NCI-H526 (cell line): ENCODE data around the gene SLC2A6.
A peak's percentile ranks its signal among the peaks of the same experiment; 100 is the strongest.

Experiments used
- DNase-seq, 2 experiments: peaks; one replicate each; lab custom pipeline; 2025; lab: John Stamatoyannopoulos, UW

The SLC2A6 gene

DNA sequence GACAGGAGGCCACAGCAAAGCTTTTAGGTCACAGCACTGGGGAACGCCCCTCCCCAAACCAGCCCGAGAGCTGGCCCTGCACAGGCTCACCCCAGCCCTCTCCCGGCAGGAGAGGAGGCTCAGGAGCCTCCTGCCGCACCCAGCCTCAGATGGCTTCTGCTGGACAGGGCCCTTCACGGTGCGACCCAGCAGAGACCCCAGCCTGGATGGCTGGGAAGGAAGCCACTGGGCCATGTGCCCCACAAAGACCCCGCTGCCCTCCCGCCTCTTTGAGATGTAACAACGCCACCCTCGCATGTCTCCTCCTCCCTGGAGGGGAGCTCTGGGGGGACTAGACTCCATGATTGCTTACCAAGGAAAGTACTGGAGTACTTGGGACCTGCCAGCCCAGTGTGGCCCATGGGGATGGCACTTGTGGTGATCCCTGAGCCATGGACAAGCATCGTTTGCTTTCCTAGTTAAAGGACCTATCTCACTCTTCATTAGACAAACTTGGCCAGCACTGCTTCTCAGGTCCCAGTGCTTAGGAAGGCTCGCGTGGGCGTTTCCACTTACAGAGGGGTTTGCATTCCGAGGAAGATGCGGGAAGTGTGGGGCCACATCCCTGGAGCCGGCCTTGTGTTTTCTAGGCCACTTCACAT, 36.8 kb upstream of the SLC2A6 start:
- DNase-seq, result no peak

DNA sequence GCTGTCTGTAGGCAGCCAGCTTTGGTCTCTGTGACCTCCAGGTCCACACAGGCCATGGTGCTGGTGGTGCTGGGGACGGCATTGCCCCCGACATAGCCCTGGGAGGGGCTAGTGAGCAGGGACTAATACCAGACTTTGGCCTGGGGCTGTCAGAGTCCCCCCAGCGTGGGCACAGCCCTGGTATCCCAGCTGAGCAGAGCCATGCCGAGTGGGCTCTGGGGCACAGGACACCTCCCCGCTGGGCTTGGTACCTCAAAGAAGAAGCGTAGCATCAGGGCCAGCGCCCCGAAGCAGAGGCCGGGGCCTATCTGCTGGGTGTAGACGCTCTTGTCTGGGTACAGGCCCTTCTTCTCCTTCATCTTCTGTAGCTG, 36.3 kb upstream of the SLC2A6 start:
- no peak for DNase-seq

DNA sequence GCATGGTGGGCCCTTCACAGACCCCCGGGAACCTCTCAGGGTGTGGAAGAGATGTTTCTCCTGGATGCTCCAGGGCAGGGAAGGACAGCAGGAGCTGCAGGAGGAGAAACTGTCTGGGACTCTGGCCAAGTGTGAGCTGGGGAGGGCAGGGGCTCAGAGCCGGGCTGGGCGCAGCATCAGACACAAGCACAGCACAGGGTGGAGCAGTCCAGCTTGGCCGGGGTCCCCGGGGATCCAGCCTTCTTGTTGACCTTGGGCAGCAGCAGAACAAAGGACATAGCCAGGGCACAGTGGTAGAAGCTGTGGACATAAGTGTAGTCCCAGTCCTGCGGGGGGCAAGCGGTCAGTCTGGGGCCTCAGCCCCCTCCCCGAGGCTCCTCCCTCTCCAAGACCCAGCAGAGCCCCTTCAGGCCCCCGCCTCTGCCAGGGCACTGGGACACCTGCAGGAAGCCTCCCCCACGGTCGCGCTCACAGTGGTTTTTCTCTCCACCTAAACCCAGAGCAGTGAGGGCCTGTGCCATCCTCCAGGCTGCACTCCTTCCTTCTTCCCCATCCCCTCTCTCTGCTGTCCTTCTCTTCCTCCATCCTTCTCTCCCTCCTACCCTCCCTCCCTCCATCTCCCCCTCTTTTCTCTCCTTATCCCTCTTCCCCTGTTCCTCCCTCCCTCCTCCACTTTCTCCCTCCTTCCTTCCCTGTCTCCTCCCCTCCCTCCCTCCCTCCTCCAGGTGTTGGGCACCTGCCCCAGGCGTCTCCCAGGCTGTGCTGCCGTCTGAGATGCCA, 35.8 kb upstream of the SLC2A6 start:
- DNase-seq, result no peak

DNA sequence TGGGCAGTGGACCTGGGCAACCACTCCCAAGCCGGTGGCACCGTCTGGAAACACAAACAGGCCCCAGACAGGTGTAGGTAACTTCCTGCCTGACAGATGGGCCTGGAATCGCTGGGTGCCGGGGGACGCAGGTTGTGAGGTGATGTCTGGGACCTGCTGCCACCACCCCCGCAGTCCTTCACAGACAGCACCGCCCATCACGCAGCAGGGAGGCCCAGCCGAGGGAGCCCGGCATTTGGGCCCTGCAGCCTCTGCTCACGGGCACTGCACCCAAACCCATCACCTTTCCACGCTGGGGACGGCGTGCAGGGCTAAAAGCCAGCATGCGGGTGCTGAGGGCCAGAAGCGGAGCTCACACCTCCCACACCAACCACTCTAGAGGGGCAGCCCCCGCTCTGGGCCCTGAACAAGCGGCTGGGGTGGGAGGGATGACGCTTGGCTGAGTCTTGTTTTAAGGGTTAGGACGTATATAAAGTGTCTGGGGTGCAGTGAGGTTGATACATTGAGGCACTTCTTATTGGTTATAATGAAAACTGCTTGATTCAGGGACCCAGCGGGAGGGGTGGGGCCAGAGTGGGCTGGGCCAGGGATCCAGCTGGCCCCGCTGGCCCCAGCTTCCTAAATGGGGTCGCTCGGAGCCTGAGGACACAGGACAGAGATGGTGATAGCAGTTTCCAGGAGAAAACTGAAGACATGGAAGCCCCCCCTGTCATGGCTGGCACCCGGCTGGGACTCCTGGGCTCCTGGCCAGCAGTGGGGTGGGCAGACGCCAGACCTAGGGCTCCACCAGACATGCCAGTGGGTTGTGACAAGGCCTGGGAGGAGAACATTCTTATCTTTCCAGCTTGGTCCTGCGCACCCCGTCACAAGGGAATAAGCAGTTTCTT, 34.6 kb upstream of the SLC2A6 start:
- no peak for DNase-seq

DNA sequence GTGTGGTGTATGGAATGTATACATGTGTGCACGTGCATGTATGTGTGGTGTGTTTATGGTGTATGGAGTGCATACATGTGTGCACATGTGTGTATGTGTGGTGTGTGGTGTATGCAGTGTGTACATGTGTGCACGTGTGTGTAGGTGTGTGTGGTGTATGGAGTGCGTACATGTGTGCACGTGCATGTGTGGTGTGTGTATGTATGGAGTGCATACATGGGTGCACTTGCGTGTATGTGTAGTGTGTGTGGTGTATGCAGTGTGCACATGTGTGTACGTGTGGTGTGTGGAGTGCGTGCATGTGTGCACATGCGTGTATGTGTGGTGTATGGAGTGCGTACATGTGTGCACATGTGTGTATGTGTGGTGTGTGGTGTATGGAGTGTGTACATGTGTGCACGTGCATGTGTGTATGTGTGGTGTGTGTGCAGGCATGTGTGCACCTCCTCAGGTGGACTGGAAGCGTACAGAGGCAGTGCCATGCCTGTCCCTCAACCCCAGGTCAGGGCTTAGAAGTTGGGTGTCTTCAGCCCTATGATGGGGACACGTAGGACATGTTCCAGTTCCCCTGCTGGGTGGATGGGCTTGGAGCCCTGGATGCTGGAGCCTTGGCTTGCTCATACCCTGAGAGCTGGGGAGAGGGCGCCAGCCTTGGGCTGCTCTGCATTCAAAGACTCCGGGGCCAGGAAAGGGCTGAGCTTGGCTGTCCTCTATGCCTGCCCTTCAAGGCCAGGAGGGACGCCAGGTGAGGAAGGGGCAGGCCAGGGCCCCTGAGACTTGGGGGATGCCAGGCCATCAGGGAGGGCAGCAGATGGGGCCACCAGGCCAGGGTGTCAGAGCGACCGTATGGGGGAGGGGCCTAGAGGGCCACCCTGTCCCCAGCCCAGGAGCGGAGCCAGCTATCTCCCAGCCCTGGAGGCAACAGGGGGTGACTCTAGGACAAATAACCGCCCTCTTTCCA, 33.6 kb upstream of the SLC2A6 start:
- no peak for DNase-seq

DNA sequence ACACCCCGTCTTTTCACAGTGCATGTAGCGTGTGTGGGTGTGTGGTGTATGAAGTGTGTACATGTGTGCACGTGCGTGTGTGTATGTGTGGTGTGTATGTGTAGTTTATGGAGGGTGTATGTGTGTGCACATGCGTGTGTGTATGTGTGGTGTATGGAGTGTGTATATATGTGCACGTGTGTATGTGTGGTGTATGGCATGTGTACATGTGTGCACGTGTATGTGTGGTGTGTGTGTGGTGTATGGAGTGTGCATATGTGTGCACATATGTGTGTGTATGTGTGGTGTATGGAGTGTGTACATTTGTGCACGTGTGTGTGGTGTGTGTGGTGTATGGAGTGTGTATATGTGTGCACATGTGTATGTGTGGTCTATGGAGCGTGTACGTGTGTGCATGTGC, 32.7 kb upstream of the SLC2A6 start:
- no peak for DNase-seq

DNA sequence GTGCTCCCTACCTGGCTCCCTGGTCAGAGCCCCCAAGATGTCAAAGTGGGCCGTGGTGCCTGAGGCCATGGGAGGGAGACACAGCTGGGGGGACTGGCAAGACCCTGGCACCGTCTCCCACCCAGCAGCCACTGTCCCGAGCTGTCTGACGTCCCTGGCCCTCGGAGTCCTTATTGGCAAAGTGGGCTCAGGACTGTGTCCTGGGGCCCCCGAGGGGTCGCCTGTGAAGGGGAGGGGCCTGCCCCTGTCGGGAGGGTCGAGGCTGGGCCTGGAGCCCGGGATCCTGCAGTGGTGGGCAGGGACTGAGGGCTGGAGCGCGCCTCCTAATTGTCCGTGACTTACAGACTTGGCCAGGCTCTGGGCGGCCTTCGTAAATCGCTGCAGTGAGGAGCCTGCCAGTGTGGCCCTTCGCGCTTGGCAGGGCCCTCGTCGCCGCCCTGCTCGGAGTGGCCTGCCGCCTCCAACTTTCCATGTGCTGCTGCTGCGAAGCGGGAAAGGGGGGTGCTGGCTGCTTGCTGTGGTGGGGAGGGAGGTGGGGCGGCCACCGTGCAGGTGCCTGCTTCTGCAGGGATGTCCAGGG, 32.1 kb upstream of the SLC2A6 start:
- DNase-seq, result no peak

DNA sequence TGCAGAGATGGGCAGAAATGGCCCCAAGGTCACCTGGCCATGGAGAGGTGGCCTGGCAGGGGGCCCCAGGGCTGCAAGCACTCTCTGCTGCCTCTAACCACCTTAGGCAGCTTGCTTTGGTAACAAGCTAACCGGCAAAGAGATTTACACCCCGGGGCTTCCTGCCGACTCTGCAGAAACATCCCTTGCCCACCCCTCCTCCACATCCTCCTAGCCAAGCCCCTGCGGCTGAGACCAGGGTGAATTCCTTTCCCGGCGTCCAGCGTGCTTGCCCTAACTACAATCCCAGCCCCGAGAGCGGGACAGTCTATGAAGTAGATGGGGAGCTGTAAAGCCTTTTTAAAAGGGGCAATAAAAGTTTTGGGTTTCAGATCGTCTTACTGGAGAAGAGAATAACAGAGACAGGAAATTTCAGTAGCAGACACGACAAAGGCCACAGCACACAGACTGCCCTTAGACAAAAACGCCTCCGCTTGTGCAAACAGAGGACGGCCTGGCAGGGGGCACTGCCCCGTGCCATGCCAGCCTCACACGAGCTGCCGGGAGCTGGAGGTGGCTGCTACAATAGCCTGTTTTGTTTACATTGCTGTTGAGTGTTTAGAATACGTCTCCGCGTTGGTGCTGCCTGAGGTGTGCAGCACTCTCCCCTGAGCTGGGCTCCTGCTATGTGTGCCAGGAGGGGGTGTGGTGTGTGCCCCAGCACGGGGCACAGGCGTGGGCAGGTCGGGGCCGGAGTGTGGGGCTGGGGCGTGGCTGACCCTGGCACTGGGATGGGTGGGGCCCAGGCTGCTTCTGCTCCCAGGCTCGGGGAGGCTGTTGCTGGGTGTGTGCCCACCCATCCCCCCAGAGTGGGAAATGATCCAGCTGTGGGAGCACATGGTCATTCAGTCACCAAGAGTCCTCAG, 30.5 kb upstream of the SLC2A6 start:
- peak in 1 of 2 experiments; percentile 26 for DNase-seq

DNA sequence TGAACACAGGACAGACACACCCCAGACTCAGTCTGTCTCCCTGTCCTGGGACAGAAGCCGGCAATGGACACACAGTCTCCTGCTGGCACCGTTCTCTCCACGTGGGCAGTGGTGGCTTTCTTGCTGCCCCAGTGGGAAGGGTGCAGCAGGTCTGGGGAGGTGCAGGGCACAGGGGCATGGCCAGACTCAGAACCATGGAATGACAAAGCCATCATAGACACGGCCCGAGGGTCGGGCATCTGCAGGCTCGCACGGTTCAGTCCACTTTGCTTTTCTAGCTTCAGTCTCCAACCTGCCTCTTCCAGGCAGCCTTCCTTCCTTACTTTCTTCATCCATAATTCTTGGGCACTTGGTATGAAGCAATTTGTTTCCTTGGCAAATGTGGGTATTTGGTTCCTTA, 29.1 kb upstream of the SLC2A6 start:
- no peak for DNase-seq

DNA sequence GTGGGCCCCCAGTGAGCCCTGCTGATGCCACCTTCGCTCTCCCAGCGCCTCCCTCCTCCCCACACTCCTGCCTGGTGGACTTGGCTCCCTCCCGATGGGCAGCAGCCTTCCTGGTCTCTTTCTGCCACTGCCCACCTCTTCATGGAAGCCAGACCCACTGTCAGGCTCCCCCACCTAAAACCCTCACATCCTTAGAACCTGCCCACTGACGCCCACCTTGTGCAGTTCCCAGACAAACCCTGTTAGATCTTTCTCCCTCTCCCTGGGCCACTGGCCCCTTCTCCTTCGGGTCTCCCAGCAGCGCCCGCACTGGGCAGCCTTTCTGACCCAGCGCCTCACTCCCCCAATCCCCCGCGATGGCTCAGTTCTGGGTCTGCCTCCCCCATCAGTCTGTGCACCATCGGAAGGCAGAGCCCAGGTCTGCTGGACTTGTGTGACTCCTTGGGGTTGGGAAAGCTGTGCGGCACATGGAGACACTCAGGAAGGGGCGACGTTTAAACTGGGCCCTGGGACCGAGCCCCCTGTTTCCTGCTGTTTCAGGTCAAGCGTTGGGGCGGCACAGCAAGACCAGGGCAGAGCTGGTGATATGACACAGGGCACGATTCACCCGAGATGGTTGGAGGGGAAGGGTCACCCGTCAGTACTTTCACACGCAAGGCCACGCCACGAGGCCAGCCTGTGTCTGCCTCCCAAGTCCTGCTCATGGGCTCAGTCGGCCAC, 28.5 kb upstream of the SLC2A6 start:
- DNase-seq, result no peak

DNA sequence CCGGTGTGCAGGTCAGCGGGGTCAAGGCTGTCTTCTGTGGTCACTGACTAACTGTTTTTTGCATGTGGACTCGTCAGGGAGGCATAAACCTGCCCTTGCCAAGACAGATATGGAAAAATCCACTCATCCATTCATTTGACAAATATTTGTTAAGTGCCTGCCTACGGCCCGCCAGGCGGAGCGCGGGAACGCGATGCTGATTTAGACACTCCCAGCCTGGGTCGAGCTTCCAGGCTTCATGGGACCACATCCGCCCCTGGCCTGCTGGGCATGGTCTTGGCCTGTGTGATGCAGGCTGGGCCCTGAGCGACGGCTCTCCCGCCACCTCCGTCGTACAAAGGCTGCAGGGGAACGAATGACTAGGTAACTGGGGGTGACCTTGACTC, 27.7 kb upstream of the SLC2A6 start:
- DNase-seq, result no peak

DNA sequence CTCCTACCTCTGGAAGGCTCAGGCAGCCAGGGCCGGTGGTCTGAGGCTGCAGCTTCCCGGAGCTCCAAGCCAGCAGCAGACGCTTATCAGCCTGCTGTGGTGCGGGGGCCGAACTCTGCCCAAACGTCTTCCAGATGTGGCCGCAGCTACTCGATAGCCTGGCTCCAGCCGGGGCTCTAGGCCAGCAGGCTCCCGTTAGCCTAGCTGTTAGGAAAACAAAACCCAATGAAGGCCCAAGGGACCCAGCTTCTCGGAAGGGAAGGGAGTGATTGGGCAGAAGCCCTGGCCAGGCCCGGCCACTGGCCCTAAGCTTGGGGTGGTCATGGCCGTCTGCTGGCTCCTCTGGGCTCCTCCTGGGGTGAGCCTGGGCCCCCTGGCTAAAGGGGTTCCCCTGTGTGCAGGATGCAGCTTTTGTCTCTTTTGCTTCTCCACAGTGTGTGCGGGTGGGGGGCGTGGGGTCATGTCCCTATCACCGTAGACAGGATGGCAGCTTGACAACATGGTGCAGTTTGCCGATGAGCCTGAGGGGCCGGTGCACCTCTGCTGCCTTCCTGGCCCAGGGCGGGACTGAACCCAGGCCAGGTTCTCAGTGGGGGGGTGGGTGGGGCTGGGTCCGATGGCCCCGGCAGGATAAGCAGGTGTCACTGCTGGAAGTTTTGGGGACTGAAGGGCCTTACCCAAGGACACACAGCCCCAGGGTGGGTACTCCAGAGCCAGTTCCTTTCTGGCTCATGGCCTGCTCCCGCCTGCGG, 27.2 kb upstream of the SLC2A6 start:
- no peak for DNase-seq

DNA sequence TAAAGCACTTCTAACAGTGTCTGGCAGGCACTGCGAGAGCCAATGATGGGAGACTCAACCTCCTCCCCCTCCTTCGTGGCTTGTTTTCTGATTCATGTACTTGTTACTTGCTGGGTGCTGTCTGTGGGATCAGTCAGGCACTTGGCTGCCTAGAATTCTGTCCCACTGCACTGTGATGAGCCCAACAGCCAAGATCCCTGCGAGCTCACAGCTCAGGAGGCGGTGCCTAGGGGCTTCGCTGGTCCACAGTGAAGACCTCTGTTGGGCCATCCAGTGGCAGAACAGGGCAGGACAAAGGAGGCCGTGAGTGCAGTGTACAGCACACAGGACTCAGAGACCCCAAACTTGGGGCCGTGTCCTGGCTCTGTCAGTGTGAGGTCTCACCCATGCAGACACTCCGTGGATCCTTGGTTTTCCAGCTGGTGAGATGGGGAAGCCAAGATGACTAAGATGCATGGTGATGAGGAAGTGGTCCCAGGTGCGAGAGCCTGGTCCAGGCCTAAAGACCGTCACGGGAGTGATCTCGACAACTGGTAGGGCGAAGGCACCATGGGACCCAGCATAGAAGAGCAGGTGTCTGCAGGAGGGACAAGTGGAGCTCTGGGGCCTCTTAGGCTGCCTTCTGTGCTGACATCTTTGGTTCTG, 26.4 kb upstream of the SLC2A6 start:
- DNase-seq, result no peak

DNA sequence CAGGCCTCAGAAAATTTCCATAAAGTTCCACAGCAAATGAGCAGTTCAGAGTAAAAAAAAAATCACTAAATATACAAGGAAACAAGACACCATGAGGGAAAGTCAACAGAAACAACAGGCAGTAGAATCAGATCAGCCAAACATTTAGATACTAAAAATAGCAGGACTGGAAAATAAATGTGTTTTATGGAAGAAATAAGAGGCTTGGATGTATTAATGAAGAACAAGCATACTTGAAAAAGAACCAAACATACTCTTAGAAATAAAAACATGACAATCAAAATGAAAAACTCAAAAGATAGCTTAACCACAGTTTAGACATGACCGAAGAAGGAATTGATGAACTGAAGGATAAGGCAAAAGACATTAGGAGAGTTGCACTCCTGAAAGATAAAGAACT, 23.2 kb upstream of the SLC2A6 start:
- DNase-seq, result no peak

DNA sequence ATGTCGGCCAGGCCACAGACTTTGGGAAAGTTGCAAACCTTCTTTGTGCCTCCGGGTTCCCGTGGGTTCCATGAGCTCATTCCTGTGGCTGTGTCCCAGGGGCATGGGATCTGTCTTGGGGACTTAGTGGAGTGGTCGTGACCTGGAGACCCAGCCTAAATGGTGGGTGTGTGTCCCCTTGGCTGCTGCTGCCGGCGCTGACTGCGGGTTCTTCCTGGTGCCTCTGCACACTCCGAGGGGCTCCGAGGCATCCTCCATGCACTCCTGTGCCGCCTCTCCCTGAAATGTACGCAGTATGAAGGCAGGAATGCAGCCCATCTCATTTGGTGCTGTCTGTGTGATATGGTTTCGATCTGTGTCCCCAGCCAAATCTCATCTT, 21.0 kb upstream of the SLC2A6 start:
- no peak for DNase-seq

DNA sequence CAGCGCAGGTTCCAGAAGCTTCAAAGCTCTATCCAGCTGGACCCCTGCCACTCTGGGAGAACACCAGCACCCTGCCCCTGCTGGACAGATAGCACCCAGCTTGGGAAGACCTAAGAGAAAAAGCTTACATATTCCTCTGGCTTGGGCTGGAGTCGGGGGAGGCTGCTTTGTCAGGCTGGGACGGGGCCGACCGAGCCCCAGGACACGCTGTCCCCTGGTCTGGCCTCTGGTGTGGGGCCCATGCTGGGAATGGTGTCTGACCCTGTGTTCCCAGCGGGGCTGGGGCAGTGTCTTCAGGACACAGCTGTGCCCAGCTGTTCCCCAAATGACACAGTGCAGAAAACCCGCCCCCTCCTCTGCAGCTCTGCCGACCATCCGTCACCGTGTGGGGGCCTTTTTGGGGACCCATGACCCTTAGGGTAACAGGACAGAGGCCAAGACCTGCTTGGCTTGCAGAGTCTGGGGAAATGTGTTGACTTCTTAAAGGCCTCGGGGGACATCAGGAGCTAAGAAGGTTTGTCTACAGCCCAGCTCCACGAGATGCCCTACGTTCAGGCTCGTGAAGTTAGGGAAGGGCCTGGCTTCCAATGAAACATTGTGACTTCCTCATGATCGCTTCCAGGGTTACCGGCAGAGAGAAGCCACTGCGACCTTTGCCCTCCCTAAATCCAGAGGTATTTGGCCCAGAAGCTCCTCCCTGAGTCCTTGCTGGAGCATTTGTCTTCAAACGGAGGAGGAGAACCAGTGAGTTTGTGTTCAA, 20.4 kb upstream of the SLC2A6 start:
- no peak for DNase-seq
